C4-2B (cell line): ENCODE measurements around the gene TSSK3.

Experiments
- CTCF ChIP-seq: fragments of 450-650 bp; conservative IDR thresholded peaks from 2 replicates; pipeline ENCODE4 v1.5.1; 2017; ENCODE audit warnings: mild to moderate bottlenecking
- ZFX ChIP-seq: fragments of 450-650 bp; IDR thresholded peaks from 2 replicates; pipeline ENCODE4 v1.6.1; 2017

- TF ChIP-seq CTCF (no peak), ZFX (no peak)
Measured at GRCh38 chr1:32386676-32387392, 24.5 kb downstream of the TSSK3 start.
